MM.1S (cell line): ENCODE results near the gene C15orf39.
A peak's percentile ranks its signal among the peaks of the same experiment; 100 is the strongest.

Experiments used
- DNase-seq: peaks from one replicate; pipeline ENCODE4 v3.0.0-alpha.2; 2015
- H2AFZ ChIP-seq: fragments of 300-600 bp; sonication (generic); 2 replicates; pipeline ENCODE4 v1.6.0; 2016; ENCODE audit warnings: antibody characterized with exemption, low read length
- H3F3A ChIP-seq: fragments of 300-600 bp; sonication (generic); 2 replicates; pipeline ENCODE4 v1.6.1; 2016; ENCODE audit warnings: mild to moderate bottlenecking, antibody characterized with exemption, low read length, moderate library complexity, mixed read lengths; ENCODE audit not compliant: insufficient read depth
- H3K27ac ChIP-seq: fragments of 300-600 bp; sonication (generic); 2 replicates; pipeline ENCODE4 v1.5.1; 2016; ENCODE audit warnings: mild to moderate bottlenecking, low read length
- H3K27me3 ChIP-seq: fragments of 300-600 bp; sonication (generic); replicated peaks from 2 replicates; pipeline ENCODE4 v1.6.0; 2016; ENCODE audit warnings: low read length; ENCODE audit not compliant: insufficient read depth
- H3K36me3 ChIP-seq: fragments of 300-600 bp; sonication (generic); replicated peaks from 2 replicates; pipeline ENCODE4 v1.6.1; 2016; ENCODE audit warnings: mild to moderate bottlenecking, low read length, mixed read lengths; ENCODE audit not compliant: insufficient read depth
- H3K4me1 ChIP-seq: fragments of 300-600 bp; sonication (generic); 2 replicates; pipeline ENCODE4 v1.6.1; 2016; ENCODE audit warnings: low read length, mixed read lengths
- H3K4me2 ChIP-seq: fragments of 300-600 bp; sonication (generic); 2 replicates; pipeline ENCODE4 v1.6.0; 2016; ENCODE audit warnings: low read depth, low read length
- H3K4me3 ChIP-seq: fragments of 300-600 bp; sonication (generic); 2 replicates; pipeline ENCODE4 v1.5.1; 2016; ENCODE audit warnings: low read length, mixed read lengths
- H3K79me2 ChIP-seq: fragments of 300-600 bp; sonication (generic); 2 replicates; pipeline ENCODE4 v1.6.1; 2016; ENCODE audit warnings: mixed run types, low read length, mixed read lengths
- H3K9ac ChIP-seq: fragments of 300-600 bp; sonication (generic); 2 replicates; pipeline ENCODE4 v1.6.1; 2016; ENCODE audit warnings: low read length, mixed read lengths
- H3K9me2 ChIP-seq: fragments of 300-600 bp; sonication (generic); replicated peaks from 2 replicates; pipeline ENCODE4 v1.6.1; 2016; ENCODE audit warnings: mild to moderate bottlenecking, low read length, mixed read lengths; ENCODE audit not compliant: insufficient read depth
- H3K9me3 ChIP-seq: fragments of 300-600 bp; sonication (generic); replicated peaks from 2 replicates; pipeline ENCODE4 v1.6.1; 2016; ENCODE audit warnings: mild to moderate bottlenecking, low read length, mixed read lengths; ENCODE audit not compliant: insufficient read depth
- H4K20me1 ChIP-seq: fragments of 300-600 bp; sonication (generic); 2 replicates; pipeline ENCODE4 v1.6.1; 2016; ENCODE audit warnings: mild to moderate bottlenecking, low read length, moderate library complexity, mixed read lengths; ENCODE audit not compliant: insufficient read depth
- CTCF ChIP-seq: fragments of 300-600 bp; sonication (generic); IDR thresholded peaks from 2 replicates; pipeline ENCODE4 v1.5.1; 2016; ENCODE audit warnings: antibody characterized with exemption, low read length, mixed read lengths
- EZH2 ChIP-seq: fragments of 300-600 bp; sonication (generic); optimal IDR thresholded peaks from 2 replicates; pipeline ENCODE3; 2017; ENCODE audit warnings: low read depth, mild to moderate bottlenecking, antibody characterized with exemption, low read length, mixed read lengths
- EZH2phosphoT487 ChIP-seq: fragments of 300-600 bp; sonication (generic); IDR thresholded peaks from 2 replicates; pipeline ENCODE4 v1.6.1; 2018; ENCODE audit warnings: antibody characterized with exemption, low read length

The C15orf39 gene

GRCh38 chr15:75195766-75196241 is 5.9 kb upstream of the C15orf39 start:
- no peak overlapping the region for H3K4me3 ChIP-seq
- H3K4me1 ChIP-seq = peaks cover 24% of the 10 kb centered on the region
- H2AFZ ChIP-seq = no peak overlapping the region
- H3K9ac ChIP-seq = no peak overlapping the region
- H4K20me1 ChIP-seq = no peaks in the 10 kb centered on the region
- no peaks in the 10 kb centered on the region for H3K27me3 ChIP-seq
- no peak for DNase-seq
- no peaks in the 10 kb centered on the region for H3K9me2 ChIP-seq
- TF ChIP-seq EZH2 (no peak), EZH2phosphoT487 (no peak), CTCF (no peak)
- peaks cover 3% of the 10 kb centered on the region for H3K79me2 ChIP-seq
- H3K27ac ChIP-seq = no peak overlapping the region
- peaks cover 17% of the 10 kb centered on the region for H3F3A ChIP-seq
- H3K9me3 ChIP-seq = no peaks in the 10 kb centered on the region
- no peaks in the 10 kb centered on the region for H3K36me3 ChIP-seq
- no peak overlapping the region for H3K4me2 ChIP-seq

GRCh38 chr15:75197062-75197630 is 4.5 kb upstream of the C15orf39 start:
- H3K27me3 ChIP-seq = no peaks in the 10 kb centered on the region
- peaks cover 28% of the 10 kb centered on the region for H3K4me1 ChIP-seq
- H3F3A ChIP-seq = peaks cover 23% of the 10 kb centered on the region
- H3K9me2 ChIP-seq = no peaks in the 10 kb centered on the region
- no peaks in the 10 kb centered on the region for H4K20me1 ChIP-seq
- H2AFZ ChIP-seq = no peak overlapping the region
- H3K79me2 ChIP-seq = peaks cover 15% of the 10 kb centered on the region
- H3K4me3 ChIP-seq = no peak overlapping the region
- H3K36me3 ChIP-seq = no peaks in the 10 kb centered on the region
- no peak overlapping the region for H3K9ac ChIP-seq
- TF ChIP-seq EZH2phosphoT487 (no peak), EZH2 (no peak), CTCF (no peak)
- H3K9me3 ChIP-seq = no peaks in the 10 kb centered on the region
- H3K4me2 ChIP-seq = no peak overlapping the region
- DNase-seq = no peak
- no peak overlapping the region for H3K27ac ChIP-seq

- Histone ChIP-seq H3K9me2 (no peaks in the 10 kb centered on the region), H3K36me3 (no peaks in the 10 kb centered on the region; the same call in 1 of the 2 replicates), H3K4me3 (no peak overlapping the region), H3K9me3 (no peaks in the 10 kb centered on the region), H2AFZ (no peak overlapping the region), H3K4me1 (peaks cover 30% of the 10 kb centered on the region), H3F3A (peaks cover 35% of the 10 kb centered on the region), H3K27ac (peak overlapping the region; percentile 48; the same call in 1 of the 2 replicates), H3K27me3 (no peaks in the 10 kb centered on the region), H4K20me1 (peaks cover 4% of the 10 kb centered on the region; the same call in 1 of the 2 replicates), H3K9ac (no peak overlapping the region), H3K4me2 (peak overlapping the region; percentile 93), H3K79me2 (peaks cover 31% of the 10 kb centered on the region)
- peak; percentile 43 for DNase-seq
- no peak for TF ChIP-seq EZH2
- no peak for TF ChIP-seq EZH2phosphoT487
- TF ChIP-seq CTCF = no peak
Observed at GRCh38 chr15:75198560-75199356, 2.9 kb upstream of the C15orf39 start.
